Measurements from ENCODE around the gene TSPYL1. TPM values are rescaled to one million over a fixed set of nuclear protein-coding genes. Genes with fewer than 3 reads are reported as not detected.

TSPYL1 gene
- 66.2 and 71.3 TPM in 2 replicates for total RNA-seq

GRCh38 chr6:116279232-116280160 is at the start of gene TSPYL1:
Gene TSPYL1 (minus strand): TSS chr6:116279930. CDS start chr6:116279830, 100 bp downstream.

GRCh38 chr6:116253505-116254296 is 26.0 kb downstream of the TSPYL1 start, which contains the start of gene TSPYL4:
Gene TSPYL4 (minus strand): TSS chr6:116254075. CDS start chr6:116254008, 67 bp downstream.

Other genes with a start within 250 kb of the TSPYL1 start
- gene FRK, start 219.0 kb downstream of the TSPYL1 start, total RNA-seq: 0.09 and 0.30 TPM in 2 replicates
- gene NT5DC1, start 179.1 kb downstream of the TSPYL1 start, total RNA-seq: 8.3 and 9.9 TPM in 2 replicates
- 0.05 and 0.30 TPM in 2 replicates for gene COL10A1, start 153.8 kb downstream of the TSPYL1 start, total RNA-seq
- gene TSPYL4, start 25.9 kb downstream of the TSPYL1 start, total RNA-seq: 8.3 and 9.0 TPM in 2 replicates
- 199 and 230 TPM in 2 replicates for gene DSE, start 91.0 kb upstream of the TSPYL1 start, total RNA-seq
- 0.42 and 2.1 TPM in 2 replicates for gene CALHM6, start 181.4 kb upstream of the TSPYL1 start, total RNA-seq
- gene CALHM5, start 231.7 kb upstream of the TSPYL1 start, total RNA-seq: 6.1 and 15.1 TPM in 2 replicates